Neutrophil (primary cell): ENCODE measurements around the gene AQP1.

Source experiments
- H3K27ac ChIP-seq: fragments of 200-600 bp; sonication (generic); 2 replicates; pipeline ENCODE4 v1.5.1; 2016; ENCODE audit warnings: mild to moderate bottlenecking, moderate library complexity
- H3K27me3 ChIP-seq: fragments of 200-600 bp; sonication (generic); 2 replicates; pipeline ENCODE4 v1.6.0; 2016; ENCODE audit warnings: mild to moderate bottlenecking
- H3K36me3 ChIP-seq: fragments of 200-600 bp; sonication (generic); 2 replicates; pipeline ENCODE4 v1.5.1; 2017
- H3K4me1 ChIP-seq, 2 experiments: fragments of 200-600 bp in 1 of 2; sonication (generic) in 1 of 2; 1 replicate in 1 of 2; 2 replicates in 1 of 2; pipeline versions ENCODE4 v1.5.1 to v1.6.1; 2013 to 2016; ENCODE audit warnings: low read depth in 1 of 2, low read length in 1 of 2, mild to moderate bottlenecking in 1 of 2, moderate library complexity in 1 of 2; ENCODE audit not compliant: control insufficient read depth in 1 of 2, insufficient read depth in 1 of 2
- H3K4me3 ChIP-seq, 2 experiments: fragments of 200-600 bp in 1 of 2; sonication (generic) in 1 of 2; 1 replicate in 1 of 2; 2 replicates in 1 of 2; pipeline ENCODE4 v1.5.1; 2013 to 2016; ENCODE audit warnings: low read depth in 1 of 2, low read length in 1 of 2, mild to moderate bottlenecking in 1 of 2, moderate library complexity in 1 of 2
- H3K9me3 ChIP-seq: fragments of 200-600 bp; sonication (generic); 2 replicates; pipeline ENCODE4 v1.5.1; 2016
- TF ChIP-seq, protein P1 (sequence below): fragments of 200-600 bp; sonication (generic); IDR thresholded peaks from 2 replicates; pipeline ENCODE4 v1.5.1; 2016; ENCODE audit warnings: antibody characterized with exemption

AQP1 gene

DNA sequence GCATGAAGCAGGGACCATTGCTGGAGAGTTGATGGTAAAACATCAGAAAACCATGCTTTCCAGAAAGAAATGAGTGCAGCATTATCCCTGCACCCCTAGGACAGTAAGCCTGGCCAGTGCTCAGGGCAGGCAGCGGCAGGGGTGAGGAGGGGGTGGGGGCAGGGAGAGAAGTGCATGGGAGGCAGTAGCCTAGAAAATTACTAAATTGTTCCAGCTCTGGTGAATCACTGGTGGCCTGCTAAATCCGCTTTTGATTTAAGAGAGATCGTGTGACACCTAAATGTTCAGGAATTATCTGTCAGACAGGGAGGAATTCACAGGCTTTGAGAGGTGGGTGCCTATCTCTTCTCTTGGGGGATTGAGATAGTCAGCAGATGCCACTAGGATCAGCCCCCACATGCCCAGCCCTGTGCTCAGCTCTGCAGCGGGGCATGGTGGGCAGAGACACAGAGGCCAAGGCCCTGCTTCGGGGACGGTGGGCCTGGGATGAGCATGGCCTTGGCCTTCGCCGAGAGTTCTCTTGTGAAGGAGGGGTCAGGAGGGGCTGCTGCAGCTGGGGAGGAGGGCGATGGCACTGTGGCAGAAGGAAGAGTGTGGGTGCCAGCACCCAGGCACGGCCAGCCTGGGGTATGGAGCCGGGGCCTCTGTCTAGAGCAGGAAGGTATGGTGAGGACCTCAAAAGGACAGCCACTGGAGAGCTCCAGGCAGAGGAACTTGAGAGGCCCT, 5.0 kb upstream of the AQP1 start:
- Histone ChIP-seq H3K27me3 (peaks cover 8% of the 10 kb centered on the region), H3K9me3 (no peaks in the 10 kb centered on the region), H3K4me3 (no peak overlapping the region), H3K27ac (no peak overlapping the region), H3K36me3 (no peaks in the 10 kb centered on the region), H3K4me1 (no peaks in the 10 kb centered on the region)
- TF ChIP-seq, protein P1, sequence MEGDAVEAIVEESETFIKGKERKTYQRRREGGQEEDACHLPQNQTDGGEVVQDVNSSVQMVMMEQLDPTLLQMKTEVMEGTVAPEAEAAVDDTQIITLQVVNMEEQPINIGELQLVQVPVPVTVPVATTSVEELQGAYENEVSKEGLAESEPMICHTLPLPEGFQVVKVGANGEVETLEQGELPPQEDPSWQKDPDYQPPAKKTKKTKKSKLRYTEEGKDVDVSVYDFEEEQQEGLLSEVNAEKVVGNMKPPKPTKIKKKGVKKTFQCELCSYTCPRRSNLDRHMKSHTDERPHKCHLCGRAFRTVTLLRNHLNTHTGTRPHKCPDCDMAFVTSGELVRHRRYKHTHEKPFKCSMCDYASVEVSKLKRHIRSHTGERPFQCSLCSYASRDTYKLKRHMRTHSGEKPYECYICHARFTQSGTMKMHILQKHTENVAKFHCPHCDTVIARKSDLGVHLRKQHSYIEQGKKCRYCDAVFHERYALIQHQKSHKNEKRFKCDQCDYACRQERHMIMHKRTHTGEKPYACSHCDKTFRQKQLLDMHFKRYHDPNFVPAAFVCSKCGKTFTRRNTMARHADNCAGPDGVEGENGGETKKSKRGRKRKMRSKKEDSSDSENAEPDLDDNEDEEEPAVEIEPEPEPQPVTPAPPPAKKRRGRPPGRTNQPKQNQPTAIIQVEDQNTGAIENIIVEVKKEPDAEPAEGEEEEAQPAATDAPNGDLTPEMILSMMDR: no peak

DNA sequence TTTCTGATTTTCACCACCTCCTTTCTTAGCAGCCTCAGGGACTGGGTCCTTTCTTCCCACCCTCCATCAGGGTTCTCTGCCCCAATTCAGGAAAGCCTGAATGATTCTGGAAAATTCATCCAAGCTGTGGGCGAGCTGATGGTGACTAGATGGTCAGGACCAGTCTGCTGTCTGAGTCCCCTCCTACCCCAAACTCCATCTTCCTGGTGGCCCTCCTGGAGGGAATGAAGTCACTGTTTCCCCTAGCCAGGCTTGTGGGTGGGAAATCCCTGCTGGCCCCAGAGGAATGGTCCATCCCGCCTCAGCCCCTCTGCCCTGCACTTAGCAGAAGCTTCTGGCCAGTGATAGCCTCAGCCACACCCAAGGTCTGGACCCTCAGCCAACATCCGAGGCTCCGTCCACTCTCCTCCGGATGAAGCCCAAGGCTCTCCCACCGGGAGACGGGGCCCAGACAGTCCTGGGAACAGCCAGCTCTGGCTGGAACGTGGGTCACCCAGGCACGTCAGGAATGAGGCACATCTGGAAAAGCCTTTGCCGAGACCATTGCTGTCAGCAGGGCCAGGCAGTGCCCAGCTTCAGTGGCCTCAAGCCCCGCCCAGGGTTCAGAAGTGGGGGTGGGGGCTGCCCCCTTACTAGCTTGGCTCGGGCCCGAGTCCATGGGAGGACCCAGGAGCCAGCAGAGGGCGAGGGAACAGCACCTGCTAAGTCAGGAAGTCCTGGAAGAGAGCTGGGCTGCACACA, 4.0 kb upstream of the AQP1 start:
- Histone ChIP-seq H3K36me3 (no peaks in the 10 kb centered on the region), H3K27ac (no peak overlapping the region), H3K9me3 (no peaks in the 10 kb centered on the region), H3K4me3 (no peak overlapping the region), H3K4me1 (no peaks in the 10 kb centered on the region), H3K27me3 (peaks cover 12% of the 10 kb centered on the region)
- TF ChIP-seq, protein P1: no peak

DNA sequence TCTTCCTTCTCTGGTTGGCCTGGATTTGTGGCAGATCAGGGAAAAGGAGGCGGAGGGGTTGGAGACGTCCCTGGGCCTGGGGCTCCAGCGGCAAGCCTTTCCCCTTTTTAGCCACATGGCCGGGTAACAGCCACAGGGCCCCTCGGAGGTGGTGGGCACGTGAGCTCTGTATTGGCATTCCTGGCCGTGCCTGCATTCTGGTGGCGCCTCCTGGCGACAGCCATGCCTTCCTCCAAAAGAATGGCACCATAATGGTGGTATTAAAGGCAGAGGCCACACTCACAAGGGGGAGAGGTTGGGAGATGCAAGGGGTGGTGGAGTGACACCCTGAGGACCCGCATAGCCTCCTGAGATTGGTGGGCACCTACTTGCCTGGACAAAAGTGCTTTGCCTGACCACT, 3.0 kb upstream of the AQP1 start:
- H3K4me1 ChIP-seq: no peaks in the 10 kb centered on the region
- no peaks in the 10 kb centered on the region for H3K9me3 ChIP-seq
- TF ChIP-seq, protein P1: no peak

DNA sequence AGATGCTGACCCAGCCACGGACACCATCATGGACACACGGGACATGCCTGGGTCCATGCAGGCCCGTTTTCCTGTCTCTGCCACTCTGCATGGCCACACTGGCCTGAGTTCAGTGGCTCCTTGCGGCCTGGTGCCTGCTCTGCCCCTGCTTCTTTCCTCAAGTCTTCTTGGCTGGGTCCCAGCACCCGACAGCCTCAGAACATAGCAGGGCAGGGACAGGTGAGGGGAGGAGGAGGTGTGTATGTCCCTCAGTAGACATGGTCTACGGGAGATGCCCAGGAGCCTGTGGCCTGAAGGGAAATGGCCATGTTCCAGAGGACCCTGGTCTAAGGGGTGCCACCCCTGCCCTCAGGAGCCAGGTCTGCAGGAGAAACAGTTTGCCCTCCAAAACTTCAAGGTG, 2.2 kb upstream of the AQP1 start:
- TF ChIP-seq, protein P1: no peak
- no peaks in the 10 kb centered on the region for H3K9me3 ChIP-seq
- H3K27ac ChIP-seq: no peak overlapping the region
- H3K36me3 ChIP-seq: no peaks in the 10 kb centered on the region
- H3K27me3 ChIP-seq: peaks cover 12% of the 10 kb centered on the region
- H3K4me1 ChIP-seq: no peaks in the 10 kb centered on the region
- H3K4me3 ChIP-seq: no peak overlapping the region

More for the DNA sequence above, 3.0 kb upstream of the AQP1 start:
- Histone ChIP-seq H3K4me3 (no peak overlapping the region), H3K36me3 (no peaks in the 10 kb centered on the region), H3K27me3 (peaks cover 12% of the 10 kb centered on the region), H3K27ac (no peak overlapping the region)

DNA sequence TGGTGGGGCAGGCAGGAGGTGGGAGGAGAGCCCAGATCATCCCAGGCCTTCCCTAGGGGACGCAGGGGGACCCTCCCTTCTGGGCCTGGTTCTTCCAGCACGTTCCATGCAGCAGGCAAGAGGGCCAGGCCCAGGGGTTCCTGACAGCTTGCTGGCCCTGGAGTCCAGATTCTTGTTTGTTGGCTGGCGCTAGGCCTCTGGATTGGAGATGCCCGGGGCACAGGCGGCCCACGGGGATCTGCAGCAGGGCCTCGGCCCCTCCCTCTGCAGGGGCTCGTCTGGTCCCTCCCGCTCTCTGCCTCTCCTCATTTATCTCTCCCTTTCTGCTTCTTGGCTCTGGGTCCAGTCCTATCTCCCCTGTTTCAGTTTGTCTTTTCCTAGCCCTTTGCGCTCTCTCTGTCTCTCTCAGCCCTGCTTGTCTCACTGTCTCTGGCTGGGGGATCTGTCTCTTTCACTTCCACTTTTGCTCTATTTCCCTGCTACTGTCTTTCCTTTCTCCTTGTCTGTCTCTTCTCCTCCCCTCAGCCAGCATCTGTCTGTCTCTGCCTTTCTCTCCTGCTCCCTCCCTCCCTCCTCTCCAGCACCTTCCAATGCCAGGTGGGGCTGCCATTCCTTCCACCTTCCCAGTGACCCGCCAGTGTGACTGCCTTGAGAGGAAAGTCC, 1.1 kb upstream of the AQP1 start:
- Histone ChIP-seq H3K27me3 (peaks cover 12% of the 10 kb centered on the region), H3K27ac (no peak overlapping the region), H3K36me3 (no peaks in the 10 kb centered on the region), H3K4me1 (no peaks in the 10 kb centered on the region), H3K9me3 (no peaks in the 10 kb centered on the region), H3K4me3 (no peak overlapping the region)
- TF ChIP-seq, protein P1: no peak
